Renal pelvis (tissue), 12 donors: ENCODE measurements around the gene AEN. TPM values are rescaled to one million over a fixed set of nuclear protein-coding genes. Genes with fewer than 3 reads are reported as not detected.

Experiments used
- DNase-seq: peaks from one replicate; pipeline ENCODE4 v3.0.0-alpha.2; 2013
- long read RNA-seq, 16 experiments: transcript quantifications; one replicate each; lab custom pipeline, GENCODE V29; 2026
- polyA plus RNA-seq, 3 donors: library from polyadenylated mRNA; unstranded; fragments of 120-200 nt; gene quantifications; one replicate each; pipeline ENCODE4 v1.2.1, GENCODE V29; 2013; ENCODE audit not compliant: insufficient read length in 3 of 3

The AEN gene, protein sequence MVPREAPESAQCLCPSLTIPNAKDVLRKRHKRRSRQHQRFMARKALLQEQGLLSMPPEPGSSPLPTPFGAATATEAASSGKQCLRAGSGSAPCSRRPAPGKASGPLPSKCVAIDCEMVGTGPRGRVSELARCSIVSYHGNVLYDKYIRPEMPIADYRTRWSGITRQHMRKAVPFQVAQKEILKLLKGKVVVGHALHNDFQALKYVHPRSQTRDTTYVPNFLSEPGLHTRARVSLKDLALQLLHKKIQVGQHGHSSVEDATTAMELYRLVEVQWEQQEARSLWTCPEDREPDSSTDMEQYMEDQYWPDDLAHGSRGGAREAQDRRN
- 1 to 10 TPM; 5.9 to 7.5 (median 6.8) TPM for polyA plus RNA-seq
- long read RNA-seq, donor 1, partial matches to known transcripts: 0 of 2 reads
- long read RNA-seq, donor 1, other reads (novel, unspliced or antisense): 0 of 2 reads
- long read RNA-seq, donor 2, partial matches to known transcripts: 0 of 1 reads
- long read RNA-seq, donor 2, other reads (novel, unspliced or antisense): 0 of 1 reads
- long read RNA-seq, donor 3, partial matches to known transcripts: 0 of 4 reads
- long read RNA-seq, donor 3, other reads (novel, unspliced or antisense): 0 of 4 reads
- long read RNA-seq, donor 4, partial matches to known transcripts: 0 of 2 reads
- long read RNA-seq, donor 4, other reads (novel, unspliced or antisense): 0 of 2 reads
- long read RNA-seq, donor 5, partial matches to known transcripts: 0 of 2 reads
- long read RNA-seq, donor 5, other reads (novel, unspliced or antisense): 0 of 2 reads
- long read RNA-seq, donor 6, partial matches to known transcripts: 5 of 7 reads
- long read RNA-seq, donor 6, other reads (novel, unspliced or antisense): 0 of 7 reads
- long read RNA-seq, donor 7, full-length matches to known transcripts: 2 of 2 reads
- long read RNA-seq, donor 7, partial matches to known transcripts: 0 of 2 reads
- long read RNA-seq, donor 7, other reads (novel, unspliced or antisense): 0 of 2 reads
- long read RNA-seq, donor 8, partial matches to known transcripts: 0 of 1 reads
- long read RNA-seq, donor 8, other reads (novel, unspliced or antisense): 0 of 1 reads
- long read RNA-seq, donor 9, partial matches to known transcripts: 10 of 10 reads
- long read RNA-seq, donor 9, other reads (novel, unspliced or antisense): 0 of 10 reads
- long read RNA-seq, donor 10, partial matches to known transcripts: 0 of 1 reads
- long read RNA-seq, donor 10, other reads (novel, unspliced or antisense): 0 of 1 reads
- long read RNA-seq, donor 11, partial matches to known transcripts: 0 of 4 reads
- long read RNA-seq, donor 11, other reads (novel, unspliced or antisense): 0 of 4 reads
- long read RNA-seq, donor 12, partial matches to known transcripts: 11 of 11 reads
- long read RNA-seq, donor 12, other reads (novel, unspliced or antisense): 0 of 11 reads
- long read RNA-seq, donor 13, partial matches to known transcripts: 0 of 2 reads
- long read RNA-seq, donor 13, other reads (novel, unspliced or antisense): 0 of 2 reads
- long read RNA-seq, donor 14: 0 reads
- long read RNA-seq, donor 15: 0 reads
- long read RNA-seq, donor 16, partial matches to known transcripts: 14 of 17 reads
- long read RNA-seq, donor 16, other reads (novel, unspliced or antisense): 0 of 17 reads

DNA sequence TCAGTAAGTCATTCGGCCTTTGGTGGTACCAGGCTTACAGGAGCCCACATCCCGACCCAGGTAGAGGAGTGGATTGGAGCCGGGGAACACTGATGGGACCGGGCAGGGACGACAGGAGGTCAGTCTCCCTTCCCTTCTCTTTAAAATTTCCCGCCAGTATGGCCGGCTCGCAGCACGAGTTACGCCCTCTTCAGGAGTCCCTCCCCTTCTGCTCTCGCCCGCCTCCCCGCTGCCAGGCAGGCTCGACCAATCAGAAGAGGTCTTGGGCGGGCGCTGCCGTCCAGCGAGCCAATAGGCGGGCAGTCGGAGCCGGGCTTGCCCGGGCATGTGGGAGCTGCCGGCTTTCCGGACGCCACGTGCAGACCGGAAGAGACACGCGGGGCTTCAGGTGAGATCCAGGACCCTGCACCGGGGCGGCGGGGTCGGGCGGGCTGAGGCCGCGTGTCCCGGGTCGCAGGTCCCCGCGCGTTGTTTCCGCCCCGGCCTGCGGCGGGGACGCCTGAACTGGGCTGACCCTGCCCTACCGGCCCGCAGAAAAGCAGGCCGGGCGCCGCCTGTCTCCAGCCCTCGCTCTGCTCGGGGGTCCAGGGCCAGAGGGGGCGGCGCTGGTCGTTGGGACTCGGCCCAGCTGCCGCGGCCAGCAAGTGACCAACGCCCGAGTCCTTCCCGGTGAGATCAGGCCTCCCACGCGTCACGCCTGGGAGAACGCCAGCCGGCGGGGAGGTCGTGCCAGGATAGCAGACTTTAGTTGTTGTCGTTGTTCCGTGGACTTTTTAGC is at the start of gene AEN:
Gene AEN, plus strand, starts transcription at position 346 of the 778 bp plus-strand sequence. CDS start 4,870 bp downstream, outside the sequence.
- peak; percentile 95 for DNase-seq

- DNase-seq: no peak
Measured at GRCh38 chr15:88571852-88572259, 49.3 kb upstream of the AEN start.

GRCh38 chr15:88574077-88574476 is 47.1 kb upstream of the AEN start:
- no peak for DNase-seq

GRCh38 chr15:88574655-88575054 is 46.5 kb upstream of the AEN start:
- DNase-seq: no peak

- DNase-seq: no peak
Measured at GRCh38 chr15:88579322-88579721, 41.8 kb upstream of the AEN start.

- no peak for DNase-seq
Measured at GRCh38 chr15:88580532-88580931, 40.6 kb upstream of the AEN start.

- DNase-seq: no peak
Measured at GRCh38 chr15:88586401-88587162, 34.6 kb upstream of the AEN start.

DNA sequence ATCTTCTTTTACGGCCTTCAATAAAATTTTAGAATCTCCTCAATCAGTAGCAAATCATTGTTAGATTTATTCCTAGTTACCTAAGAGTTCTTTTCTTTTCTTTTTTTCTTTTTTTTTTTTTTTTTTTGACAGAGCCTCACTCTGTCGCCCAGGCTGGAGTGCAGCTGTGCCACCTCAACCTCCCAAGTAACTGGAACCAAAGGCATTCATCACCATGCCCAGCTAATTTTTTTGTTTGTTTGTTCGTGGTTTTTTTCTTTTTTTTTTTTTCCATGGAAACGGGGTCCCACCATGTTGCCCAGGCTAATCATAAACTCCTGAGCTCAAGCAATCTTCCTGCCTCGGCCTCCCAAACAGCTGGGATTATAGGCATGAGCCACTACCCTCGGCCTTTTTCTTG is 30.4 kb upstream of the AEN start:
- no peak for DNase-seq

DNA sequence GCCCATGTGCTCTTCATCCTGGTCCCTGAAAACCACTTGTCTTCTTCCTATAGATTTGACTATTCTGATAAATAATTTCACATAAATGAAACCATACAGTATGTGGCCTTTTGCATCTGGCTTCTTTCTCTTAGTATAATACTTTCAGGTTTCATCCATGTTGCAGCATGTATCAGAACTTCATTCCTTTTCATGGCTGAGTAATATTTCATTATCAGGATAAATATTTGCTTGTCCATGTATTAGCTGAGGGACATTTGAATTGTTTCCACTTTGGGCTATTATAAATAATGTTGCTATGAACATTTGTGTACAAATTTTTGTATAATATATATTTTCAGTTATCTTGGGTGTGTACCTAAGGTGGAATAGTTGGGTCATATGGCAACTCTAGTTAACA is 29.8 kb upstream of the AEN start:
- DNase-seq: no peak

- DNase-seq: no peak
Measured at GRCh38 chr15:88603885-88604284, 17.3 kb upstream of the AEN start.

DNA sequence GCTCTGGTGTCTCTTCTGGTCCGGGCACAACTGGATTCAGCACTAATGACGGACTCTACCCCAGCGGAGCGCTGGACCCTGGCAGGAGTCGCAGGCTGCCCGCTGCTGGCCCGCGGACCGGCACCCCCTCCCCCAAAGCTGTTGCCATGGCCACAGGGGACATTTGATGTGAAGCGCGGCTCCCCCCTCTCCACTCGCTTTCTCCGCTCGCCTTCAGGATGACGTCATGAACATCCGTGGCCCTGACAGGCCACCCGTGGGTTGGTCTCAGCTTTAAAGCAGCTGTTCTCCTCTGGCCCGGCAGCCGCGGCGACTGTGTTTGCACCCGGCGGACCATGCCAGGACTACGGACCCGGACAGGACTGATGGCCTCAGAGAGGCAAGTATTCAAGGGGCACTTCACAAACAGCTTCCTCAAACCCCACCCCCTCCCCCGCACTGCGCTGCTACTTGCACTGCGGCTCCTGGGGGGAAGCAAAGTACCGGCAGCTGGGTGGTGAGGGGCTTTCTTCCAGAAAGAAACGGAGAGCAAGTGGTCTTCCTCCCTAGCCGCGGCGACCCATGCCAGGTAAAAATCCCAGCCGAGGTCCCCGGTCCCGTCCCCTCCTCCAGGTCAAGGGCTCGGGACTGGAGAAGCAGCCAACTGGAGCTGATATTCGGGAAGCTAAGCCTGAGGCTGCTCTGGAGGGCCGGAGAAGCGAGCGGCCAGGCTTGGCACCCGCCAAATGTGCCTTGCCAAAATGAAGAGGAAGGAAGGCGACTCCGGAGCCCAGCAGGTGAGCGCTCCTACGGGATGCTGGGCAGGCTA is 16.6 kb upstream of the AEN start:
- DNase-seq: no peak

DNA sequence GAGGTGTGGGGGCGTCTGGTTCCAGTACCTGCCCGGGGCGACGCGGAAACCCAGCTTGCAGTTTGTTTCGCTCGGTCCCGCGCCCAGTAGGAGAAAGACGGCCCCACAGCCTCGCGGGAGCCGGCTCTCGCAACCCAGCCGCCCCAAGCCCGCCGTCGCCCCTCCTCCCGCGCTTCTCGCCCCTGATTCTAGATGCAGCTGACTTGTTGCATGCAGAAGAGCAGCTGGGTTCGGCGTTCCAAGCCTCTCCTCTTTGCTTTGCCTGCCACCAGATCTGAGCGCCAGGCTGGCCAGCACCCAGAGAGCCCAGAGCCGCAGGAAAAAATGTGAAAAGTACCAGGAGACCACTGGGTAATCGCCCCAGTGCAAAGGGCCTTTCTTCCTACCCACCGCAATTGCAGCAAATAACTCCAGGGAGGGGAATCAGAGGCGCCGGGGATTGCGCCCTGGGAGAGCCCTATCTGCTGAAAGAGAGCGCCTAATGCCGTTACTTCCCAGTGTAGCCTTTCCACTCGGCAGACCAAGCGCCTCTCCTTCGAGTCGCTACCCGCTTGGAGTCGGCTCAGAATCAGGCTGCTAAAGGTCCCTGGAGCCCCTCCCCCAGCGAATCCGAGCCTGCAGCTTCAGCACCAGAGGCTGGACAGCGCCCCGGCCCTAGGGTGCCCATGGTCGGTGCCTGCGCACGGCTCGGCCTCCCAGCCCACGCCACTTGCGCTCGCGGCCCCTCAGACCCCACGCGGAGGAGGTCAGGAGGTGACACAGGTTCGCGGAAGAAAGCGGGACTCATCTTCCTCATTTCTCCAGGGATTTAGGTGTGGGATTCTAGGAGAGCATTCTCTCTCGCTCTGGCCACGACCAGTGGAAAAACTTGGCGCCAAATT is 15.7 kb upstream of the AEN start:
- peak; percentile 67 for DNase-seq

GRCh38 chr15:88606070-88606794 is 14.9 kb upstream of the AEN start:
- no peak for DNase-seq

DNA sequence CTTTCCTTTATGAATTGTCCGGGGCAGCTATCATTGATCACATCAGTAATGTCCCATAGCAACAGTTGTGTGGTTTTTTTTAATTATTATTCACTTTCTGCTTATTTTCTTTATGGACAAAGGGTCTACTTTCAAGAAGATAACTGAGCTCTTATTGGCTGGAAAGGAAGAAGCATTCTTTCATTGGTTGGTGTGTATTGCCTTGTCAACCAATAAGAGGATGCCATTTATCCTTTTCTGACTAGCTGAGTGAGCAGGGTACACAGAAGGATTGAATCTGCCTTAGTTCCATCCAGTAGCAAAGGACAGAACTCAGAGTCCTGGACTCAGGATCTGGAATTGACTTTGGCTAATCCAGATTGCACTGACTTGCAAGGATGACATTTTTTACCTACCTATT is 13.2 kb upstream of the AEN start:
- DNase-seq: no peak

- no peak for DNase-seq
Measured at GRCh38 chr15:88608607-88609181, 12.4 kb upstream of the AEN start.

GRCh38 chr15:88609344-88610090 is 11.6 kb upstream of the AEN start:
- DNase-seq: no peak
